GOT3 (cell line): Measurements from ENCODE around the gene GALNT17.
"Not testable (repeated sequence)": the region's sequence is repeated elsewhere in the genome, so short reads cannot be mapped to it uniquely, and the experiment has no call there.

Experiments used
- DNase-seq: peaks from one replicate; lab custom pipeline; 2025; ENCODE audit warnings: mixed read lengths; lab: John Stamatoyannopoulos, UW

Gene GALNT17

GRCh38 chr7:71165708-71166107 lies 33.8 kb downstream of the GALNT17 start:
- DNase-seq = no peak

DNA sequence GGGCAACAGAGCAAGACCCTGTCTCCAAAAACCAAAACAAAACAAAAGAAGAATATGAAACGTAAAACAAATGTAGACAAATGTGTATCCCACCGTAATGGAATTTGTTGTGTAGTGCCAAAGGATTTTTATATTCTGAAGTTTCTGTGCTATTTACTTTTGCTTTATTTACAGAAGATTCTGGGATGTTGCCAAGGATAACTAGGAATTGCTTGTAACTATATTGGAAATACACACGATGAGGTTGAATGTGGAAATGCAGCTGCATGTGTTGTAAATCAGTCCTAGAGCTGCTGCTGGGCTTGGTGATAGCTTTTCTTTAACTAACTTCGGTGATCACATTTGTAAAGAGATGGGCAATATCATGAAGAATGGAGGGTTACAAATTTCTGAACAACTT lies 39.5 kb downstream of the GALNT17 start:
- DNase-seq = no peak

GRCh38 chr7:71173955-71174354 lies 42.0 kb downstream of the GALNT17 start:
- DNase-seq = no peak

DNA sequence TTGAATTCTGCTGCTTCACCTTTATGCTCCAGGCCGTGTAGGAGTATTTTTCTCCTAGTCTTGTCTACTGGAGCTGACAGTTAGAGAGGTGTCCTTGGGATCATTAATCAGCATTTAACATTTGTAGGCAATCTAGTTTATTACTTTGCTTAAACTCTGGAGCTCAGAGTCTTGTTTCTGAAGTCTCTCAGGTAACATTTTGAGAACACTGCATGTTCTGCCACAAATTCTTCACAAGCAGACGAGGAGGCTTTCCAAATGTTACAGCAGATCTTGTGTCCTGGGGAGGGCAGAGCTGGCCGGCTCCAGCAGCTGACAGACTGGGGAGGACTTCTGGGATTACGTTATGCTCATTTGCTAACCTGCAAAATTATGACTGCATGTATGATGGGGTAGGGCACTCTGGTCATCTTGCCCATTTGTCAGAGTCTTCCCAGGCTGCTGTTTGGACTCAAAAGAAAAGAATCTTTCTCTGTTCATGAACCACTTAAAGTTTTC lies 50.5 kb downstream of the GALNT17 start:
- DNase-seq = no peak

GRCh38 chr7:71184136-71184535 lies 52.2 kb downstream of the GALNT17 start:
- no peak for DNase-seq

DNA sequence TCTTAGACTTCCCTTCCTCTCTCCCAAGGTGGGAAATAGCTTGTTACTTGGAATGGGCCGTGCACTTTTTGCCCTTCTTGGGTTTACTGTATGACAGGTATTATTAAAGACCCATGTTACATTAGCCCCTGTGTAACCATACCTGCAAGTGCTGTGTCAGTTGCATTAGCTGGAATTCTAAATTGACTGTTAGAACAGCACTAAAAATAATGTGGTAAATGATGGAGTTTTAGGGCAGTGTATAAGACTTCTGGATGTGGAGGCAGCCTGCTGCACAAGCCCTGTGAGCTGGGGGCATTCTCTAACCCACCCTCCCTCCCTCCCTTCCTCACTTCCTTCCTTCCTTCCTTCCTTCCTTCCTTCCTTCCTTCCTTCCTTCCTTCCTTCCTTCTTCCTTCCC lies 52.7 kb downstream of the GALNT17 start:
- DNase-seq = no peak

- DNase-seq = no peak
Measured at GRCh38 chr7:71186535-71187057, 54.7 kb downstream of the GALNT17 start.

- DNase-seq = no peak
Measured at GRCh38 chr7:71191771-71192170, 59.8 kb downstream of the GALNT17 start.

DNA sequence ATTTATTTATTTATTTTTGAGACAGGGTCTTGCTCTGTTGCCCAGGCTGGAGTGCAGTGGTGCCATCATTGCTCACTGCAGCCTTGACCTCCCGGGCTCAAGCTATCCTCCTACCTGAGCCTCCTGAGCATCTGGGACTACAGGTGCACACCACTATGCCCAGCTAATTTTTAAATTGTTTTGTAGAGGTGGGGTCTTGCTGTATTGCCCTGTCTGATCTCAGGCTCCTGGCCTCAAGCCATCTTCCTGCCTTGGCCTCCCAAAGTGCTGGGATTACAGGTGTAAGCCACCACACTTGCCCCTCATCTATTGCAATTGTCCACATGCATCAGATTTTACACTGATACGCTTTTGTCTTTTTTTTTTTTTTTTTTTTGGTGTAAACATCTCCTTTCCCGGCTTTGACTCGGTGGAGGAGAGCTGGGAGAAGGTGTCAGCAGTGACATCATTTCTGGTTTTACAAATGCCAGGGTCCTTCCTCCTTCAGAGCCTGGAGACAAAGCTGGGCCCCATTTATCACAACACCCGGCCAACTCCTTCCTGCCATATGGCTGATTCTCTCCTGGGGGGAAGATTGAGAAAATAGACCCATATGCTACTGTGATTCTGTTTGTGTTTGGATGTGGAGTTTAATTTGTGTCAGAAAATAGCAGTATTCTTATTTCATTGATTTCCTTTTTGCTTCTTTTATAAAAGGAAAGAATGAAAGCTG lies 61.3 kb downstream of the GALNT17 start:
- no peak for DNase-seq

GRCh38 chr7:71198391-71198790 lies 66.4 kb downstream of the GALNT17 start:
- DNase-seq = no peak

DNA sequence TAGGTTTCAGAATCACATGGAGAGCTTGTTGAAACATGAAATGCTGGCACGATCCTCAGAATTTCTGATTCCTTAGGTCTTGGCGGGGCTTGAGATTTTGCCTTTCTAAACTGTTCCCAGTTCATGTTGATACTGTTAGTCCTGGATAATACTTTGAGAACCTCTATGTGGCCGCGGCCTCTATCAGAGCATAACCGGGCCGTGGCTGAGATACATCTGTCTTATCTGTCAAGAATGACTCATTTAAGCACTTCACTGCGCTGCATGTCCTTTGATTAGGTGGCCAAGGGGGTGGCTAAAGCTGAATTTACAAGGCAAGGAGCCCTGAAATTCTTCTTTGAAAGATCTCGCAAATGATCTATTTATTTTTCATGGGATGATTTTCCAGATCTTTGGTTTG lies 66.9 kb downstream of the GALNT17 start:
- DNase-seq = no peak

DNA sequence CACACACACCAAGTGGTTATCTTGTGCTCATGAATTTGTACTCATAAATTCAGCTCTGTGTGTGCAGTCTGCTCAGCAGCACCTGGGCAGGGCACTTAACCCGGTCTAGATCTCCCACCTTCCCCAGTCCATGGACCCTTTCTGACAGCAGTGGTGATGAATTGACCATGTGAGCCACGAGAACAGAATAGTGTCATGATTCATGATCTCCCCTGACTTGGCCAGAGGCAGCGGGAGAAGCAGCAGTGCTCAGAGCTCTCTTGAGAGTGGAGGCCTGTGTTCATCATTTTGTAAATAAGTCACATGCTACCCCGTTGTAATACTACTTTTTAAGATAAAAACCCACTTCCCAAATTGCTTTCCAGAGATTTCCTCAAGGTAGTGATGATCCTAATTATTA lies 74.2 kb downstream of the GALNT17 start:
- no peak for DNase-seq

GRCh38 chr7:71208881-71209280 lies 76.9 kb downstream of the GALNT17 start:
- no peak for DNase-seq

- DNase-seq = not testable (repeated sequence)
Measured at GRCh38 chr7:71209484-71209883, 77.5 kb downstream of the GALNT17 start.

DNA sequence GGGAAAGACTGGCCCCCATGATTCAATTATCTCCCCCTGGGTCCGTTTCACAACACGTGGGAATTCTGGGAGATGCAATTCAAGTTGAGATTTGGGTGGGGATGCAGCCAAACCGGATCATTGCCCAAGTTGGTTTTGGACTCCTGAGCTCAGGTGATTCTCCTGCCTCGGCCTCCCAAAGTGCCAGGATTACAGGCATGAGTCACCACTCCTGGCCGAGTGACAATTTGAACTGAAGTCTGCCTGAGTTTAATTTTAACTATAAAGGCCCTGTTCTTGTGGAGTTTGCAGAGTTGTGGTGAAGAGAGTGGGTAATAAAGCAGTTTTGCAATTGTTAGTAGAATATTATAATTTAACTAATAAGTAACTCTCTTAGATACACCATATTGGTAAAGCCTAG lies 78.3 kb downstream of the GALNT17 start:
- no peak for DNase-seq

- not testable (repeated sequence) for DNase-seq
Measured at GRCh38 chr7:71212433-71212832, 80.5 kb downstream of the GALNT17 start.

GRCh38 chr7:71216211-71216610 lies 84.3 kb downstream of the GALNT17 start:
- no peak for DNase-seq

- no peak for DNase-seq
Measured at GRCh38 chr7:71220210-71220695, 88.3 kb downstream of the GALNT17 start.

GRCh38 chr7:71221049-71221448 lies 89.1 kb downstream of the GALNT17 start:
- no peak for DNase-seq

DNA sequence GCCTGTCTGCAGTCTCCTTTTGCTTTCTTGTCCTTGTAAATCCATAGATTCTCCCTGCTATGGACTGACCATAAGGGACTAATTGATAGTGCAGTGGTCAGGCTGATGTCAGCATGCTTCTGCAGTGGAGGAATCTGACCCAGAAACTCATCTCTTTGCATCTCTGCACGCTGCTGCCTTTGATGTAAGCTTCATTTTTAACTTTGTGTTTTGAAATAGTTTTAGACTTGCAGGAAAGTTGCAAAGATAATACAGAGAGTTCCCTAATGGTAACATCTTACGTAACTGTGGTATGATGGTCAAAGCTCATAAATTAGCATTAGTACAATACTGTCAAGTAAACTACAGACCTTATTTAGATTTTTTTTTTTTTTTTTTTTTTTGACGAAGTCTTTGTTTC lies 89.6 kb downstream of the GALNT17 start:
- no peak for DNase-seq

DNA sequence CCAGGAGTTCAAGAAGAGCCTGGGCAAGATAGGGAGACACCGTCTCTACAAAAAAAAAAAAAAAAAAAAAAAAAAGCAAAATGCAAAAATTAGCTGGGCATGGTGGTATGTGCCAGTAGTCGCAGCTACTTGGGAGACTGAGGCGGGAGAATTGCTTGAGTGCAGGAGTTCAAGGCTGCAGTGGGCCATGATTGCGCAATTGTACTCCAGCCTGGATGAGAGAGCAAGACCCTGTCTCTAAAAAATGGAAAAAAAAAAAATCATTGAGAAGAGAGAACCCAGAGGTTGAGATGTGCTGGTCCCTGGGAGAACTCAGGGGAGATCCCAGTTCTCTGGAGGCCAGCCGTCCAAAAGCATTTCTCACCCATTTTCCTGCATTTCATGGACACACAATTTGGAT lies 95.2 kb downstream of the GALNT17 start:
- no peak for DNase-seq

- DNase-seq = no peak
Measured at GRCh38 chr7:71229148-71229547, 97.2 kb downstream of the GALNT17 start.

DNA sequence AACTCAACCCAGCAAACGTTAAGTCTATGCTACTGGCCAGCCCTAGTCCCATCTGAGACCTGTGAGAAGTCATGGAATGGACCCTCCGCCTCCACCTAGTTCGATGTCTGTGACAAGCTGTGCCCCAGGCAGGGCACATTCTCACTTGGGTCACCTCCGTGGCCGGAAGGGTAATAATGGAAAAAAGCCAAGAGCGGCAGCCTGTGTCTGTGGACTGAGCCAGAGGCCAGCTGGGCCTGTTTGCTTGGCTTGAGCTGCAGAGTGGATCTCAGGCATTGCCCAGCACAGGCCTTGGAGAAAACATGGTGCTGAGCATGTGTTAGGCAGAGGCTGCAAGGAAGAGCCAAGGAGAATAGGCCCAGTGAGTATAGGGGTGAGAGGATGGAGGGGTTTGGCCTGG lies 97.8 kb downstream of the GALNT17 start:
- DNase-seq = no peak

DNA sequence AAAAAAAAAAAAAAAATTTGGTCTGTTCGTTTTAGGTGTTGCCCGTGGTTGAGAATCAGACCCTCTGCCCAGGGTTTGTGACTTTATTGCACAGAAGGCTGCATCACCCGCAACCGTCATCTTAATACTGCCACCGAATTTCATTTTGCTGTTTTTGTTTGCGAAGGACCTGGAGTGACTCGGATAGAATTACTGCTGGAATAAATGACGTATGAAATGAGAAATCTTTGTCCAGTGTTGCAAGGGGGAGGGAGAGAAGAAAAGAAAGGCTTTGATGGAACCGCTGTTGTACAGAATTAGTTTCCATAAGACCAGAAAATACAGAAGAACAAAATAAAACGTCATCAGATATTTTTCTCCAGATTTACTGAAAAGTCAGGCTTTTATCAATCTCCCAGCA lies 103.3 kb downstream of the GALNT17 start:
- DNase-seq = no peak
